ENCODE measurements around the gene FADS2.

Gene FADS2

GRCh38 chr11:61827571-61828378 is at the start of gene FADS2:
TSS of gene FADS2 (plus strand) at chr11:61828300. CDS start at chr11:61828391, 91 bp downstream.
- DNase-seq: peak; percentile 83 to 98 (median 94)
- intact Hi-C loops (cut with DNase I): no loop called here

- no peak for DNase-seq
- intact Hi-C loops (cut with DNase I): no loop called here
Measured at GRCh38 chr11:61778357-61778886, 49.7 kb upstream of the FADS2 start.

GRCh38 chr11:61778920-61779650 is 49.0 kb upstream of the FADS2 start:
- intact Hi-C loops (cut with DNase I): no loop called here
- peak in 1 of 42 donors; percentile 1 for DNase-seq

GRCh38 chr11:61779666-61780525 is 48.2 kb upstream of the FADS2 start:
- DNase-seq: peak in 1 of 42 donors; percentile 0
- intact Hi-C loops (cut with DNase I): no loop called here

GRCh38 chr11:61780581-61781162 is 47.4 kb upstream of the FADS2 start:
- DNase-seq: no peak
- intact Hi-C loops (cut with DNase I): no loop called here

GRCh38 chr11:61781585-61781984 is 46.5 kb upstream of the FADS2 start:
- intact Hi-C loops (cut with DNase I): no loop called here
- DNase-seq: no peak

- DNase-seq: no peak
- intact Hi-C loops (cut with DNase I): no loop called here
Measured at GRCh38 chr11:61782299-61782698, 45.8 kb upstream of the FADS2 start.

- intact Hi-C loops (cut with DNase I): no loop called here
- DNase-seq: peak in 1 of 42 donors; percentile 0
Measured at GRCh38 chr11:61782841-61783240, 45.3 kb upstream of the FADS2 start.

GRCh38 chr11:61783717-61784505 is 44.2 kb upstream of the FADS2 start:
- intact Hi-C loops (cut with DNase I): no loop called here
- DNase-seq: peak in 2 of 42 donors; percentile 1 to 18

- intact Hi-C loops (cut with DNase I): no loop called here
- peak in 2 of 42 donors; percentile 19 to 42 for DNase-seq
Measured at GRCh38 chr11:61784506-61784805, 43.6 kb upstream of the FADS2 start.

- intact Hi-C loops (cut with DNase I): no loop called here
- peak in 4 of 42 donors; percentile 9 to 26 (median 17) for DNase-seq
Measured at GRCh38 chr11:61785837-61786402, 42.2 kb upstream of the FADS2 start.

GRCh38 chr11:61787928-61788491 is 40.1 kb upstream of the FADS2 start:
- DNase-seq: peak; percentile 40 to 90 (median 72)
- intact Hi-C loops (cut with DNase I): no loop called here

GRCh38 chr11:61791737-61792309 is 36.3 kb upstream of the FADS2 start:
- peak; percentile 62 to 97 (median 89) for DNase-seq
- intact Hi-C loops (cut with DNase I): loop anchor here (1.0 to 10.0 kb wide), 2 partner anchors 43 to 153 kb away; no protein-coding TSS in a partner anchor

GRCh38 chr11:61792310-61793082 is 35.6 kb upstream of the FADS2 start, which contains the start of the genes FEN1 and TMEM258:
TSS of gene FEN1 (plus strand) at chr11:61792911. CDS start at chr11:61795362, 2,451 bp downstream.
TSS of gene TMEM258 (minus strand) at chr11:61792599. CDS start at chr11:61792558, 41 bp downstream.
- intact Hi-C loops (cut with DNase I): loop anchor here (1.0 to 10.0 kb wide), 2 partner anchors 43 to 152 kb away; no protein-coding TSS in a partner anchor
- peak; percentile 88 to 97 (median 94) for DNase-seq

GRCh38 chr11:61793083-61793828 is 34.8 kb upstream of the FADS2 start:
- no peak for DNase-seq
- intact Hi-C loops (cut with DNase I): loop anchor here (10.0 kb wide), 1 partner anchor 152 kb away; no protein-coding TSS in a partner anchor
